ENCODE data around the gene WDR47. TPM values are rescaled to one million over a fixed set of nuclear protein-coding genes. Genes with fewer than 3 reads are reported as not detected.

WDR47 gene
- total RNA-seq, 1 donor from 2014 or later = 17.3 TPM

- Histone ChIP-seq H3K4me2 (no peak overlapping the region), H3K36me3 (no peaks in the 10 kb centered on the region), H3K79me2 (ENCODE audit: low read depth) (peaks cover 47% of the 10 kb centered on the region), H3K27ac (no peak overlapping the region), H3K4me1 (peaks cover 6% of the 10 kb centered on the region), H3K9ac (no peak overlapping the region), H3K4me3 (no peak overlapping the region), H3F3A (ENCODE audit: low read depth) (peaks cover 2% of the 10 kb centered on the region), H3K27me3 (peaks cover 11% of the 10 kb centered on the region), H2AFZ (replicated peaks) (no peak overlapping the region), H3K9me3 (ENCODE audit: low read depth) (no peaks in the 10 kb centered on the region), H4K20me1 (ENCODE audit: low read depth) (no peaks in the 10 kb centered on the region)
- no peak for TF ChIP-seq EZH2 (IDR thresholded peaks at IDR 0.05)
- no peak for TF ChIP-seq CTCF (IDR thresholded peaks at IDR 0.05)
- no peak for TF ChIP-seq EZH2phosphoT487 (IDR thresholded peaks at IDR 0.05)
- Mint-ChIP-seq H3K27ac (no peak overlapping the region), H3K9me3 (no peaks in the 10 kb centered on the region), H3K27me3 (ENCODE audit: insufficient read depth, low read depth) (peaks cover 1% of the 10 kb centered on the region), H3K4me3 (no peak overlapping the region), H3K4me1 (peaks cover 3% of the 10 kb centered on the region), H3K36me3 (peaks cover 19% of the 10 kb centered on the region)
- no peak for DNase-seq (ENCODE audit: low spot score)
These were observed 80.7 kb downstream of the WDR47 start for GRCh38 chr1:108961198-108961597.

GRCh38 chr1:108960719-108961118 lies 81.2 kb downstream of the WDR47 start:
- H3K36me3 ChIP-seq = no peaks in the 10 kb centered on the region
- H3K27ac Mint-ChIP-seq = no peak overlapping the region
- peaks cover 11% of the 10 kb centered on the region for H3K27me3 ChIP-seq
- H3K9ac ChIP-seq = no peak overlapping the region
- H3K27me3 Mint-ChIP-seq (ENCODE audit: insufficient read depth, low read depth) = peaks cover 2% of the 10 kb centered on the region
- peaks cover 24% of the 10 kb centered on the region for H3K36me3 Mint-ChIP-seq
- no peak overlapping the region for H2AFZ ChIP-seq (replicated peaks)
- no peak overlapping the region for H3K27ac ChIP-seq
- peaks cover 47% of the 10 kb centered on the region for H3K79me2 ChIP-seq (ENCODE audit: low read depth)
- no peak overlapping the region for H3K4me3 ChIP-seq
- peaks cover 2% of the 10 kb centered on the region for H3F3A ChIP-seq (ENCODE audit: low read depth)
- H3K9me3 ChIP-seq (ENCODE audit: low read depth) = no peaks in the 10 kb centered on the region
- peaks cover 6% of the 10 kb centered on the region for H3K4me1 ChIP-seq
- H3K4me2 ChIP-seq = no peak overlapping the region
- peaks cover 3% of the 10 kb centered on the region for H3K4me1 Mint-ChIP-seq
- no peak for TF ChIP-seq CTCF (IDR thresholded peaks at IDR 0.05)
- H3K9me3 Mint-ChIP-seq = no peaks in the 10 kb centered on the region
- H3K4me3 Mint-ChIP-seq = no peak overlapping the region
- no peaks in the 10 kb centered on the region for H4K20me1 ChIP-seq (ENCODE audit: low read depth)
- no peak for DNase-seq (ENCODE audit: low spot score)

GRCh38 chr1:108957888-108958287 lies 84.0 kb downstream of the WDR47 start:
- Histone ChIP-seq H3K4me3 (no peak overlapping the region), H3K9ac (no peak overlapping the region), H4K20me1 (ENCODE audit: low read depth) (peaks cover 4% of the 10 kb centered on the region), H3K4me1 (peaks cover 6% of the 10 kb centered on the region), H3K27me3 (no peaks in the 10 kb centered on the region), H2AFZ (replicated peaks) (no peak overlapping the region), H3K27ac (no peak overlapping the region), H3K79me2 (ENCODE audit: low read depth) (peaks cover 60% of the 10 kb centered on the region), H3K36me3 (no peaks in the 10 kb centered on the region), H3K4me2 (no peak overlapping the region), H3K9me3 (ENCODE audit: low read depth) (no peaks in the 10 kb centered on the region), H3F3A (ENCODE audit: low read depth) (peaks cover under 1% of the 10 kb centered on the region)
- Mint-ChIP-seq H3K36me3 (peaks cover 40% of the 10 kb centered on the region), H3K4me3 (no peak overlapping the region), H3K27me3 (ENCODE audit: insufficient read depth, low read depth) (peaks cover 2% of the 10 kb centered on the region), H3K4me1 (peaks cover 3% of the 10 kb centered on the region), H3K27ac (no peak overlapping the region), H3K9me3 (no peaks in the 10 kb centered on the region)
- TF ChIP-seq EZH2phosphoT487 (IDR thresholded peaks at IDR 0.05) (no peak), EZH2 (IDR thresholded peaks at IDR 0.05) (no peak), CTCF (IDR thresholded peaks at IDR 0.05) (no peak)
- DNase-seq (ENCODE audit: low spot score) = no peak

Measured in neural progenitor cell (in vitro differentiated cells).